ENCODE measurements around the gene GRAMD1A.
"Not testable (repeated sequence)": the region's sequence is repeated elsewhere in the genome, so short reads cannot be mapped to it uniquely, and the experiment has no call there.

GRAMD1A gene

GRCh38 chr19:35019144-35019543 lies 19.0 kb downstream of the GRAMD1A start:
- no peak for ATAC-seq

GRCh38 chr19:35021016-35021415 lies 20.9 kb downstream of the GRAMD1A start:
- ATAC-seq = no peak

More at GRCh38 chr19:35019144-35019543, 19.0 kb downstream of the GRAMD1A start:
- DNase-seq = no peak

DNA sequence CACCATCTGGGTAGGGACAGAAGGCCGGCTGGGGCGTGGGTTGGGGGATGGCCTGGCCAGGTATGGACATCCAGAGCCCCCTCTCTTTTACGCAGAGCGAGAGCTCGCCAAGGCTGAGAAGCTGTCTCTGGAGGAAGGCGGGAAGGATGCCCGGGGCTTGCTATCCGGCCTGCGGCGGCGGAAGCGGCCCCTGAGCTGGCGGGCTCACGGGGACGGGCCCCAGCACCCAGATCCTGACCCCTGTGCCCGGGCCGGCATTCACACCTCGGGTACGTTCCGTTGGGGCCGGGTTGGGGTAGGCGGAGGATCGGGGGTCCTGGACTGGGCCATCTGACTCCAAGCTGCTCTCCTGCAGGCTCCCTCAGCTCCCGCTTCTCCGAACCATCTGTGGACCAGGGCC lies 21.5 kb downstream of the GRAMD1A start:
- DNase-seq (no peak), ATAC-seq (no peak)

More at GRCh38 chr19:35021016-35021415, 20.9 kb downstream of the GRAMD1A start:
- DNase-seq = no peak

DNA sequence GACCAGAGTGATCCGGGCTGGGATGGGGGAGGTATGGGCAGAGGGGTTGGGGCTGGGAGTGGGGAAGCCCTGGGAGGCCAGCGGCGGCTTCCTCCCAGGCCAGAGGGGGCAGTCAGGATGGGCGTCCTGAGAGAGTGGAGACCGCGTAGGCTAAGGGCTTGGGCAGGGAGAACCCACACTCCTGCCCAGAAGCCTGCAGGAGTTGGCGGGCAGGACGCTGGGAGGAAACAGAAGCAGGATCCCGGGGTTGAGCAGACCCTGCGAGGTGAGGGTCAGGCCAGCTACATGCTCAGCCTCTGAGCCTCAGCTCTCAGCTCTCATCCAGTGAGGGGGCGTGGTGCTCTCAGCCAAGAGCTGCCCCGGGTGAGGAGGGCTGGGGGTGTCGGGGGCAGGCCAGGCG lies 22.3 kb downstream of the GRAMD1A start:
- ATAC-seq = no peak
- no peak for DNase-seq

DNA sequence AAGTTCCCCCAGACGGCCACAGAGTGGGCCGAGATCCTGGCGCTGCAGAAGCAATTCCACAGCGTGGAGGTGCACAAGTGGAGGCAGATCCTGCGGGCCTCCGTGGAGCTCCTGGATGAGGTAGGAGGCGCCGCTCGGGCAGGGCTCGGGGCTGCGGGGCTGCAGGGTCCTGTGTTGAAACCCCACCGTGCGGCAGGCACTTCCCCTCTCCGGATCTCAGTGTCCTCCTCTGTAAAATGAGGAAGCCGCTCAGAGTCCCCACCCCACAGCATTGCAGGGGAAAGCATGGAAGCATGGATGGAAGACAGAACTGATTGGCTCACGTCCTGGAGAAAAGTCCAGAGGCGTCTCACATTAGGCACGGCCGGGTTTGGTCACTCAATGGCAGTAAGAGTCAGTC lies 23.3 kb downstream of the GRAMD1A start:
- no peak for DNase-seq

GRCh38 chr19:35024095-35024494 lies 24.0 kb downstream of the GRAMD1A start:
- DNase-seq = no peak
- no peak for ATAC-seq

More for the DNA sequence above, 23.3 kb downstream of the GRAMD1A start:
- ATAC-seq = no peak

DNA sequence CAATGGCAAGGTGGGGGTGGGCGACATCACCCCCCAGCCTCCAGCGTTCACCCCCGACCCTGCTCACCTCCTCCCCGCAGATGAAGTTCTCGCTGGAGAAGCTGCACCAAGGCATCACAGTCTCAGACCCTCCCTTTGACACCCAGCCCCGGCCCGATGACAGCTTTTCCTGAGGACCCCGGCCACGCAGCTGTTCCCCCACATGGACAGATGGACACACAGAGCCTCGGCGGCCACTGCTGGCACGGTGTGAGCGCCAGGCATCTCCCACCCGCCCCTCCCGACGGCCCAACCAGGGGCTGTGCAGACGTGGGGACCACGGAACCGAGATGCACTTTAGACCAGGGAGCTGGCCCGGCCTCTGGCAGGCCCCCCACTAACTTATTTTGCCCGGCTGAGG lies 25.8 kb downstream of the GRAMD1A start:
- no peak for ATAC-seq
- no peak for DNase-seq

DNA sequence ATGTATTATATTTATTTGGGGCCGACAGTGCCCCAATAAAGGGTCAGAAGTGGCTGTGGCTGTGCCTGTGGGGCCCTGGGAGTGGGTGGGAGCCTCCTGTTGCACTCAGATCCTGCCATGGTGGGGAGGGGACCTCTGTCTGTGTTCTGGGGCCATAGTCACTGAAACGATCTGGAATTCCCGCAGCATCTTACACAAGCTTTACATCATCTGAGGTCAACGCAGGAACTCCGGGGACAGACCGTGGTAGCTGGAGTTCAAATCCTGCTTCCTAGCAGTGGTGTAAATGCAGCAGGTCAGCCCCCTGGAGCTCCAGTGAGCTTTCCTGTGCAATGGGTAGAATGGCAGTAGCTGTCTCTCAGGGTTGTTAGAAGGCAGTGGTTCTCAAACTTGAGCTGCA lies 26.3 kb downstream of the GRAMD1A start:
- no peak for DNase-seq
- ATAC-seq = no peak

GRCh38 chr19:35027009-35027408 lies 26.9 kb downstream of the GRAMD1A start:
- no peak for ATAC-seq
- DNase-seq = no peak

DNA sequence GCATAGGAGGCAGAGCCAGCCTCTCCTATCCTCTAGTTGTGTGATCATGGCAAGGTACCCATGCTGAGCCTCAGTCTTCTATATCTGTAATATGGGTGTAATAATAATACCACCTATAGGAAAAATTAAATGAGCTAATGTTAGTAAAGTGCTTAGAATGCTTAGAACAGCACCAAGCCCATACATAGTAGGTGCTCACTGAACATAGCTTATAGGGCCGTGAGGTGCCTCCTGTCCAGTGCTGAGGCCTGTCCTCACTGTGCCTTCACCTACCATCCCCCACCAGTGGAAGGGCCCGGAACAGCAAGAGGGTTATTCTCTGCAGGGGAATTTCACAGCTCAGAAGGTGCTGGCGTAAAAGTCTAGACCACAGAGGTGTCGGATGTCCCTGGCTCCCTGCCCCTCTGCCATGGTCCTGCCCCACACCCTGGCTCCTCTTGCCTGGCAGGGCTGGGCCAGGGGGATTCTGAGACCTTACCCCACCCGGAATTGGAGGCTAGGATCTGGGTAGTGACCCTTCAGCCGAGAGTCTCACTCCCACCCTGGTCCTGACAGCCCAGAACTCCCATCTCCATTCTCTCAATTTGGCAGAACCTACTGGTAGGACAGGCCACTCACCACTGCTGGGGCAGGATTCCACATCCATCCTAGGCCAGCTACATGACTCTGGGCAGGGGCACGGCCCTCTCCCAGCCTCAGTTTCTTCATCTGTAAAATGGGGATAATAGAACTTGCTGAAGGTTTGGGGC lies 27.9 kb downstream of the GRAMD1A start:
- ATAC-seq (no peak), DNase-seq (no peak)

DNA sequence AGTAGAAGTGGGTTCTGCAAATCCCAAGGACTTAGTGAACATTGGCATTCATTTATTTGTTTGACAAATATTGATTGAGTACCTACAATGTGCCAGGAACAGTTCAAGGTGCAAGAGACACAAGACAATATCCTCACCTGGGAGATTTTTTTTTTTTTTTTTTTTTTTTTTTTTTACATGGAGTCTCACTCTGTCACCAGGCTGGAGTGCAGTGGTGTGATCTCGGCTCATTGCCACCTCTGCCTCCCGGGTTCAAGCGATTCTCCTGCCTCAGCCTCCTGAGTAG lies 28.4 kb downstream of the GRAMD1A start:
- not testable (repeated sequence) for DNase-seq, ATAC-seq

DNA sequence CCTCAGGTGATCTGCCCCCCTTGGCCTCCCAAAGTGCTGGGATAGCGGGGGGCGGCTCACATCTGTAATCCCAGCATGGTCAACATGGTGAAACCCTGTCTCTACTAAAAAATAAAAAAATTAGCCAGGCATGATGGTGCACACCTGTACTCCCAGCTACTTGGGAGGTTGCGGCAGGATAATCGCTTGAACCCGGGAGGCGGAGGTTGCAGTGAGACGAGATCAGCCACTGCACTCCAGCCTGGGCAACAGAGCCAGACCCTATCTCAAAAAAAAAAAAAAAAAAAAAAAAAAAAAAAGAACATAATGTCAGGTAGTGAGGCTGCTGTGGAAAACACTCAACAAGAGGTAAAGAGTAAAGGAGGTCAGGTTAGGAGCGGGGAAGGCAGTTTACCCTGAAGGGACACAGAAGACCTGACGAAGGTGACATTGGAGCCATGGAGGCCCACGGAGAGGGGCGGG lies 29.2 kb downstream of the GRAMD1A start:
- not testable (repeated sequence) for DNase-seq, ATAC-seq

- DNase-seq (no peak), ATAC-seq (peak; percentile 21)
Observed at GRCh38 chr19:35029737-35030256, 29.7 kb downstream of the GRAMD1A start.

GRCh38 chr19:35030257-35031071 lies 30.3 kb downstream of the GRAMD1A start, which contains the start of gene SCN1B:
TSS of gene SCN1B (plus strand) at chr19:35030470. CDS start at chr19:35030821, 351 bp downstream.
- ATAC-seq = peak; percentile 78
- peak; percentile 81 for DNase-seq

DNA sequence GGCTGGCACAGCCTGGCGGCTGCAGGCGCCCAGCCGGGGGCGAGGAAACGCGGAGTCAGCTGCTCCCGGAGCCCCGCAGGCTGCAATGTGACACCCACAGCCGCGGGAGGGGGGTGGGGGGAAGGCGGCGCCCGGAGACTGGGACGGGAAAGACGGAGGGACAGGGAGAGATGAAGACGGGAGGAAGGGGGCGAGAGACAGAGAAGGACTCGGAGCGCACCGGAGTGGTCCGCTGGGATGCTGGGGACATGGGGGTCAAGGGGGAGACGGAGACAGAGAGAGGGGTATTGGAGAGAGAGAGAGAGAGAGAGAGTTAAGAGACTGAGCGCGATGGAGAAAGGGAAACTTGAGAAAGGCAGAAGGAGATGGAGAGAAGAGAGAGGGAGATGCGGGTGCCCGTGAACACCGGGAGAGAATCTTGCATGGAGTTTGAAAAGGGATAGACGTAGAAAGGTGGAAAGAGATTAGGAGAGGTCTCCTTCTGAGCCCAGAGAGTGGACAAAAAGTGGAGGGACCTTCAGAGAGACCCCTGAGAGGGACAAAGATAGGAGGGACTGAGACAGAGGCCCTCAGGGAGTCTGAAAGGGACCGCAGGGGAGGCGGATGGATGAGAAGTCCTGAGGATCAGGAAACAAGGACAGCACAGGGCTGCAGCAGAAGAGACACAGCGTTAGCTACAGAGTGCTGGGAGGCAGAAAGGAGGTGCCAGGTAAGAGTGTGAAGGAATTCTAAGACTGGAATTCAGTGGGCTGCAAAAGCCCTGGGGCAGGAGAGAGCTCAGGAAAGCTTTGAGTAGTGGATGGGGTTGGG lies 31.2 kb downstream of the GRAMD1A start:
- ATAC-seq (no peak), DNase-seq (no peak)

DNA sequence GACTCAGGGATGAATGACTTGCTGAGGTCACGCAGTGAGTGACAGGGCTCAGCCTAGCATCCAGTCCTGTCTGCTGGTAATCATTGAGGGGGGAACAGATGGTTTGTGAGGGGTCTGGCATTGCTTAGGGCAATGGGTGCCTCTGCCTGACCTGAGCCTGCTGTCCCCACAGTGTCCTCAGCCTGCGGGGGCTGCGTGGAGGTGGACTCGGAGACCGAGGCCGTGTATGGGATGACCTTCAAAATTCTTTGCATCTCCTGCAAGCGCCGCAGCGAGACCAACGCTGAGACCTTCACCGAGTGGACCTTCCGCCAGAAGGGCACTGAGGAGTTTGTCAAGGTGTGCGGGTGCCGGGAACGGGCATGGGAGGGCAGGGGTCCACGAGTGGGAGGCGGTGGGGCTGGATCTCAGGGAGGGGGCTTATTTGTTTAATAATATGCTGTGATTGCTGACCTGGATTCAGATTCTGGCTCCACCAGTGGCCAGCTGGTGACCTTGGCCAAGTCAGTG lies 32.3 kb downstream of the GRAMD1A start:
- DNase-seq (no peak), ATAC-seq (no peak)

DNA sequence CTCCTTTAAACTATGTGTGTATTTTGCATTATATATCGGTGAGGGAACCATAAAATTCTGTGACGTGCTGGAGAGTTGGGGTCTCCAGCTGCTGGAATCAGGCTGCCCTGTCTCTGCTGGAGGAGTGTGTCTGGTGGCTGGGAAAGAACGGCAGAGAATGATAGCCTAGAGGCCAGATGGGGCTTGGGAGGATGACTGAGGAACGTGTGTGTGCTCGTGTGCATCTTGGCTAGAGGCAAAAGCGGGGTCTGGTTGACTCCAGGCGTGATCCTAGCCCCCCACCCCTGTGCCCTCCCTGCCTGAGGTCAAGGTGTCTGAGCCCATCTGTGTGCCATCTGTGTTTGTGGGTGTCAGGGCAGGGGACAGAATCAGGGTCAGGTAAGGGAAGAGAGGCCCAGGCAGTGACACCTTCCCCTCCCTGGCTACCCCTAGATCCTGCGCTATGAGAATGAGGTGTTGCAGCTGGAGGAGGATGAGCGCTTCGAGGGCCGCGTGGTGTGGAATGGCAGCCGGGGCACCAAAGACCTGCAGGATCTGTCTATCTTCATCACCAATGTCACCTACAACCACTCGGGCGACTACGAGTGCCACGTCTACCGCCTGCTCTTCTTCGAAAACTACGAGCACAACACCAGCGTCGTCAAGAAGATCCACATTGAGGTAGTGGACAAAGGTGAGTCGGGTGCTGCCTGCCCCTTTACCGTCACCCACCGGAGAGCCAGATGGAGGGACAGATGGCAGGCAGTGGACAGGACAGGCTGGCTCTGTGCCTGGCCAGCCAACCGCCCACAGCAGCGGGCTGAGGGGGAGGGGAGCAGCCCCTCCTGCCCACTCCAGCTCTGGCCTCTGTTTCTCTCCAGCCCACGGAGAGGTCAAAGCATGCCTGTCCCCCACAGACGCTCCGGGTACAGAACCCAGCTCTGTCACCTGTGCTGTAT lies 33.2 kb downstream of the GRAMD1A start:
- DNase-seq = no peak
- ATAC-seq = no peak

DNA sequence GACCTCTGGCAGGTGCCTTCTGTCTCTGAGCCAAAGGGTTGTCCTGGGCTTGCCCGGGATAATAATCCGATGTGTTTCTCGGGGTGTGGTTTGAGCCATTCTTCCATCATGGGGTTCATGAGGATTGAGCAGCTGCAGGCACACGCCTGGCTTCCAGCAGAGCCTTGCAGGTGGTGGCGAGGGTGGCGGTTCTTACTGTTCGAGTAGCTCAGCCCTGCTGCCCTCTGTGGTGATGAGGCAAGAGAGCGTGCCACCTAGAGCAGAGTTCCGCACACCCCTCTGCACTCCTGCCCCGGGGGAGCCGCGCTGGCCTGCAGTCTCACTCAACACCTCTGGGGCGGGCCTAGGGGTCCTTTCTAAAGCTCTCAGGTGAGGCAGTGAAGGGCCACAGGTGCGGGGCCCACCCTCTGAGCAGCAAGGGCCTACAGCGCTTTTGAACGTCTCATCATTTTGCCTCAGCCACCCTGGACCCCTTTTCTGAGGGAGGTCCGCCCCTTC lies 33.9 kb downstream of the GRAMD1A start:
- DNase-seq = no peak
- ATAC-seq = no peak

DNA sequence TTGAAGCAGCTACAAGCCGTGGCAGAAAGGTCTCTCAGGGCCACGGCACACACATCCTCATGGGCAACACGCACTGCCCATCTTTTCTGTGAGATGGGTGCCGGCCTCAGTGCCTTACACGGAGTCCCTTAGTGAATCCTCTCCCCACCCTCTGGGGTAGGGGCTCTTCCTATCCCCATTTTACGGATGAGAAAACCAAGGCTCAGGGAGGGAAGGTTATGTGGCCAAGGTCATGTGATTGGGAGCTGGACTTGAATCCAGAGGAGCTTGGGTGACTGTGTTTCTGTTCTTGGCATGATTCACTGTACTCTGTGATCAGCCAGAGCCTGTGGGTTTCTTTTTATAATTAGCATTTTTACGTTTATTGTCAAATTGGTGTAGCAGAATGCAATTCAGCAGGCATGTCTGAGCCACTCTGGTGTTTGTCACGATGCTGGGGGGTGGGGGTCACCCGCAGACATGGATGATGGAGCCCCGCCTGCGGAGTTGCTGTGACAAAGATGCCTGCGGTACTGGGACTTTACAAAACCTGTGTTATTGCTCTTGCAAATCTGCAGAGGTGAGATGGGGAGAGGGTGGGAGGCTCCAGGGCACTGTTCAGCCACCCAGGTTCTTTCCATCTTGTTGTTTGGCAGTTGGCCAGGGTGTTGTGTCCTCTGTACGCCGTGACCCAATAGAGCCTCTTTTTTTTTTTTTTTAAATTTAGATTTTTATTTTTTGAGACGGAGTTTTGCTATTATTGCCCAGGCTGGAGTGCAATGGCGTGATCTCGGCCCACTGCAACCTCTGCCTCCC lies 34.7 kb downstream of the GRAMD1A start:
- DNase-seq (no peak), ATAC-seq (no peak)
